NCI-H446 (cell line): ENCODE measurements around the gene RSU1.
A peak's percentile ranks its signal among the peaks of the same experiment; 100 is the strongest.

Source experiments
- DNase-seq, 2 experiments: peaks; one replicate each; lab custom pipeline; 2025; lab: John Stamatoyannopoulos, UW

RSU1 gene

GRCh38 chr10:16674147-16674703 lies 143.0 kb downstream of the RSU1 start:
- DNase-seq, result no peak

GRCh38 chr10:16673443-16673842 lies 143.8 kb downstream of the RSU1 start:
- DNase-seq, result no peak

GRCh38 chr10:16663444-16663843 lies 153.8 kb downstream of the RSU1 start:
- DNase-seq, result no peak

- DNase-seq, result no peak
Observed at GRCh38 chr10:16662923-16663322, 154.3 kb downstream of the RSU1 start.

- DNase-seq, result no peak
Observed at GRCh38 chr10:16656895-16657294, 160.3 kb downstream of the RSU1 start.

GRCh38 chr10:16653224-16653623 lies 164.0 kb downstream of the RSU1 start:
- no peak for DNase-seq

- DNase-seq, result no peak
Observed at GRCh38 chr10:16652154-16652553, 165.1 kb downstream of the RSU1 start.

- no peak for DNase-seq
Observed at GRCh38 chr10:16649757-16650156, 167.5 kb downstream of the RSU1 start.

- peak in 1 of 2 experiments; percentile 22 for DNase-seq
Observed at GRCh38 chr10:16648366-16648765, 168.9 kb downstream of the RSU1 start.

- DNase-seq, result no peak
Observed at GRCh38 chr10:16646181-16647059, 170.8 kb downstream of the RSU1 start.

- DNase-seq, result no peak
Observed at GRCh38 chr10:16644146-16644545, 173.1 kb downstream of the RSU1 start.

GRCh38 chr10:16643502-16643901 lies 173.7 kb downstream of the RSU1 start:
- DNase-seq, result no peak

GRCh38 chr10:16640153-16640552 lies 177.1 kb downstream of the RSU1 start:
- DNase-seq, result no peak

- DNase-seq, result no peak
Observed at GRCh38 chr10:16639471-16639870, 177.8 kb downstream of the RSU1 start.

GRCh38 chr10:16632996-16633395 lies 184.2 kb downstream of the RSU1 start:
- no peak for DNase-seq

GRCh38 chr10:16626697-16627096 lies 190.5 kb downstream of the RSU1 start:
- DNase-seq, result no peak

GRCh38 chr10:16612981-16613355 lies 204.3 kb downstream of the RSU1 start:
- DNase-seq, result no peak

GRCh38 chr10:16612115-16612980 lies 204.9 kb downstream of the RSU1 start:
- no peak for DNase-seq

- no peak for DNase-seq
Observed at GRCh38 chr10:16611037-16611436, 206.2 kb downstream of the RSU1 start.

- DNase-seq, result no peak
Observed at GRCh38 chr10:16609211-16609610, 208.0 kb downstream of the RSU1 start.

GRCh38 chr10:16606923-16607322 lies 210.3 kb downstream of the RSU1 start:
- DNase-seq, result no peak

- DNase-seq, result no peak
Observed at GRCh38 chr10:16606421-16606820, 210.8 kb downstream of the RSU1 start.

- no peak for DNase-seq
Observed at GRCh38 chr10:16603308-16603707, 213.9 kb downstream of the RSU1 start.
